HepG2 (cell line): ENCODE measurements around the gene SECTM1.

Experiments used
- ATF7 ChIP-seq, 2 experiments: fragments of 450-650 bp in 1 of 2; sonication (generic) in 1 of 2; formaldehyde crosslinking in 1 of 2; IDR thresholded peaks; 2 replicates each; pipeline versions ENCODE4 v1.4.0 to v1.6.1; 2016 to 2020; ENCODE audit warnings: antibody characterized with exemption in 1 of 2, mild to moderate bottlenecking in 1 of 2, missing genetic modification reagents in 1 of 2
- EED ChIP-seq: sonication (generic); formaldehyde crosslinking; IDR thresholded peaks from 2 replicates; pipeline ENCODE4 v1.5.0; 2020; ENCODE audit warnings: mild to moderate bottlenecking, missing genetic modification reagents
- EP300 ChIP-seq, 3 experiments: sonication (generic) in 1 of 3; formaldehyde crosslinking in 1 of 3; IDR thresholded peaks; 2 replicates each; pipeline versions ENCODE4 v1.5.1 to v1.6.1; 2011 to 2020; ENCODE audit warnings: low read depth in 2 of 3, low read length in 2 of 3, borderline replicate concordance in 1 of 3, improper control_type of control experiment in 1 of 3, mild to moderate bottlenecking in 1 of 3, missing genetic modification reagents in 1 of 3, moderate library complexity in 1 of 3
- KMT2B ChIP-seq: IDR thresholded peaks from 2 replicates; pipeline ENCODE4 v1.6.1; 2016; ENCODE audit warnings: missing genetic modification reagents, missing compliant biosample characterization
- MXI1 ChIP-seq: IDR thresholded peaks from 3 replicates; pipeline ENCODE4 v1.6.1; 2012; ENCODE audit warnings: low read depth, low read length, inconsistent platforms, borderline replicate concordance
- NCOA1 ChIP-seq: sonication (generic); formaldehyde crosslinking; IDR thresholded peaks from 2 replicates; pipeline ENCODE4 v1.9.0; 2021; ENCODE audit warnings: missing genetic modification reagents
- TCF12 ChIP-seq, 2 experiments: fragments of 450-650 bp in 1 of 2; sonication (generic) in 1 of 2; formaldehyde crosslinking in 1 of 2; IDR thresholded peaks; 2 replicates each; pipeline versions ENCODE4 v1.6.1 to v1.8.0; 2017 to 2022; ENCODE audit warnings: antibody characterized with exemption in 1 of 2, mild to moderate bottlenecking in 1 of 2, missing genetic modification reagents in 1 of 2, moderate library complexity in 1 of 2
- YY1 ChIP-seq: IDR thresholded peaks from 2 replicates; pipeline ENCODE4 v1.6.1; 2011; ENCODE audit warnings: low read length, low read depth, moderate library complexity, mild to moderate bottlenecking; ENCODE audit not compliant: insufficient read depth, insufficient replicate concordance
- ZNF24 ChIP-seq: fragments of 450-650 bp; IDR thresholded peaks from 2 replicates; pipeline ENCODE4 v1.6.1; 2017; ENCODE audit warnings: antibody characterized with exemption, mild to moderate bottlenecking
- ZNF354B ChIP-seq: sonication (generic); formaldehyde crosslinking; IDR thresholded peaks from 2 replicates; pipeline ENCODE4 v1.8.0; 2022; ENCODE audit warnings: mild to moderate bottlenecking, missing genetic modification reagents
- ZNF543 ChIP-seq: sonication (generic); formaldehyde crosslinking; IDR thresholded peaks from 2 replicates; pipeline ENCODE4 v1.4.0; 2020; ENCODE audit warnings: mild to moderate bottlenecking, missing genetic modification reagents

- TF ChIP-seq ZNF543 (CRISPR knock-in tag): no peak
- TF ChIP-seq EED (CRISPR knock-in tag): no peak
- no peak for TF ChIP-seq NCOA1 (CRISPR knock-in tag)
- TF ChIP-seq ZNF354B: no peak
- TF ChIP-seq ATF7 (IDR thresholded peaks at IDR 0.05): no peak
- no peak for TF ChIP-seq ATF7 (CRISPR knock-in tag; IDR thresholded peaks at IDR 0.05)
- TF ChIP-seq EP300 (IDR thresholded peaks at IDR 0.05; ENCODE audit: low read depth in 2 of 2, low read length in 2 of 2): no peak
- TF ChIP-seq EP300 (CRISPR knock-in tag; IDR thresholded peaks at IDR 0.05; ENCODE audit: borderline replicate concordance): no peak
- no peak for TF ChIP-seq TCF12 (IDR thresholded peaks at IDR 0.05)
- TF ChIP-seq TCF12 (CRISPR knock-in tag; IDR thresholded peaks at IDR 0.05): no peak
- TF ChIP-seq MXI1: no peak
- no peak for TF ChIP-seq KMT2B (CRISPR knock-in tag)
- TF ChIP-seq YY1: no peak
- no peak for TF ChIP-seq ZNF24
These were observed 6.3 kb upstream of the SECTM1 start for GRCh38 chr17:82339634-82340580.
